Natural killer cell (primary cell): Measurements from ENCODE around the gene LSM12. TPM values are rescaled to one million over a fixed set of nuclear protein-coding genes. Genes with fewer than 3 reads are reported as not detected.

Experiments
- ATAC-seq, 3 donors: fragments of 150-1000 bp in 2 of 3; fragments of 200-7000 bp in 1 of 3; cut with Tn5 transposase; 1 replicate in 1 of 3; 2 replicates in 2 of 3; pipeline ENCODE4 v1.10.0; 2021; ENCODE audit warnings: mild to moderate bottlenecking in 2 of 3, moderate library complexity in 2 of 3
- DNase-seq, 2 donors: peaks; one replicate each; pipeline versions ENCODE4 v3.0.0 to v3.0.0-alpha.2; 2013 to 2021; ENCODE audit warnings: mixed read lengths in 1 of 2
- H3K27ac ChIP-seq: one replicate; pipeline ENCODE4 v1.5.1; 2013; ENCODE audit warnings: mild to moderate bottlenecking, low read length
- H3K27me3 ChIP-seq: one replicate; pipeline ENCODE4 v1.6.1; 2013; ENCODE audit warnings: low read length; ENCODE audit not compliant: control insufficient read depth, insufficient read depth
- H3K36me3 ChIP-seq: one replicate; pipeline ENCODE4 v1.6.1; 2013; ENCODE audit warnings: low read length; ENCODE audit not compliant: control insufficient read depth, insufficient read depth
- H3K4me1 ChIP-seq: one replicate; pipeline ENCODE4 v1.6.1; 2013; ENCODE audit warnings: low read length; ENCODE audit not compliant: control insufficient read depth, insufficient read depth
- H3K4me3 ChIP-seq: one replicate; pipeline ENCODE4 v1.5.1; 2013; ENCODE audit warnings: low read length
- H3K9me3 ChIP-seq: one replicate; pipeline ENCODE4 v1.6.1; 2013; ENCODE audit warnings: low read length; ENCODE audit not compliant: control insufficient read depth, insufficient read depth
- H3K27ac Mint-ChIP-seq, 2 donors: one replicate each; pipeline ENCODE4 v1.8.0; 2022; ENCODE audit warnings: mild to moderate bottlenecking in 2 of 2, mixed read lengths in 2 of 2, moderate library complexity in 1 of 2
- H3K27me3 Mint-ChIP-seq, 2 donors: one replicate each; pipeline ENCODE4 v1.8.0; 2022; ENCODE audit warnings: low read depth in 2 of 2, mixed read lengths in 2 of 2
- H3K36me3 Mint-ChIP-seq: one replicate; pipeline ENCODE4 v1.8.0; 2022; ENCODE audit warnings: mixed read lengths
- H3K4me1 Mint-ChIP-seq, 2 donors: one replicate each; pipeline ENCODE4 v1.8.0; 2022; ENCODE audit warnings: mixed read lengths in 2 of 2
- H3K4me3 Mint-ChIP-seq: one replicate; pipeline ENCODE4 v1.8.0; 2022; ENCODE audit warnings: mild to moderate bottlenecking, moderate library complexity, mixed read lengths
- H3K9me3 Mint-ChIP-seq, 2 donors: one replicate each; pipeline ENCODE4 v1.8.0; 2022; ENCODE audit warnings: mixed read lengths in 2 of 2
- CTCF ChIP-seq: fragments of 200-600 bp; IDR thresholded peaks from one replicate; pipeline ENCODE4 v1.8.0; 2022; ENCODE audit warnings: antibody characterized with exemption
- WGBS: methylation state at CpG from one replicate; pipeline ENCODE4 v1.1.7; 2013; ENCODE audit warnings: missing lambda C conversion rate; ENCODE audit not compliant: insufficient coverage; 5-methylcytosine and 5-hydroxymethylcytosine counted together
- intact Hi-C: fragments of 100-400 bp; cut with micrococcal nuclease; formaldehyde crosslinking; loops from one replicate; pipeline ENCODE4 v1.14.2; 2022
- total RNA-seq, 4 donors: library from RNA; stranded (reverse); fragments of 120-200 nt in 1 of 4; gene quantifications; one replicate each; pipeline versions ENCODE4 v1.2.3 to v1.2.4, GENCODE V29; 2013 to 2022

LSM12 gene
- total RNA-seq, 3 donors from 2014 or later (not counting 1 experiment from before 2014, with no cell fraction given) = 46.9 to 54.0 (median 51.8) TPM

- Mint-ChIP-seq H3K4me1 (peaks cover 0 to 8% of the 10 kb centered on the region in 2 donors), H3K9me3 (no peaks in the 10 kb centered on the region), H3K4me3 (no peak overlapping the region), H3K27ac (no peak overlapping the region), H3K36me3 (no peaks in the 10 kb centered on the region), H3K27me3 (no peaks in the 10 kb centered on the region)
- Histone ChIP-seq H3K27me3 (no peaks in the 10 kb centered on the region), H3K4me3 (no peak overlapping the region), H3K36me3 (peaks cover 52% of the 10 kb centered on the region), H3K9me3 (no peaks in the 10 kb centered on the region), H3K4me1 (peaks cover 6% of the 10 kb centered on the region), H3K27ac (no peak overlapping the region)
- no peak for TF ChIP-seq CTCF
- 92% methylated on average over 17 of the region's 21 CpGs for WGBS
- no peak for DNase-seq
- intact Hi-C loops = no loop called here
- no peak for ATAC-seq
Measured at GRCh38 chr17:44082256-44082927, 15.9 kb upstream of the LSM12 start.

GRCh38 chr17:44081681-44082080 lies 15.2 kb upstream of the LSM12 start:
- Mint-ChIP-seq H3K36me3 (no peaks in the 10 kb centered on the region), H3K4me1 (peaks cover 0 to 8% of the 10 kb centered on the region in 2 donors), H3K4me3 (no peak overlapping the region), H3K9me3 (no peaks in the 10 kb centered on the region), H3K27ac (no peak overlapping the region), H3K27me3 (no peaks in the 10 kb centered on the region)
- Histone ChIP-seq H3K36me3 (peaks cover 56% of the 10 kb centered on the region), H3K4me3 (no peak overlapping the region), H3K4me1 (peaks cover 6% of the 10 kb centered on the region), H3K9me3 (no peaks in the 10 kb centered on the region), H3K27me3 (no peaks in the 10 kb centered on the region), H3K27ac (no peak overlapping the region)
- 94% methylated on average over 3 of the region's 3 CpGs for WGBS
- no peak for ATAC-seq
- intact Hi-C loops = no loop called here
- TF ChIP-seq CTCF = no peak
- DNase-seq = no peak

DNA sequence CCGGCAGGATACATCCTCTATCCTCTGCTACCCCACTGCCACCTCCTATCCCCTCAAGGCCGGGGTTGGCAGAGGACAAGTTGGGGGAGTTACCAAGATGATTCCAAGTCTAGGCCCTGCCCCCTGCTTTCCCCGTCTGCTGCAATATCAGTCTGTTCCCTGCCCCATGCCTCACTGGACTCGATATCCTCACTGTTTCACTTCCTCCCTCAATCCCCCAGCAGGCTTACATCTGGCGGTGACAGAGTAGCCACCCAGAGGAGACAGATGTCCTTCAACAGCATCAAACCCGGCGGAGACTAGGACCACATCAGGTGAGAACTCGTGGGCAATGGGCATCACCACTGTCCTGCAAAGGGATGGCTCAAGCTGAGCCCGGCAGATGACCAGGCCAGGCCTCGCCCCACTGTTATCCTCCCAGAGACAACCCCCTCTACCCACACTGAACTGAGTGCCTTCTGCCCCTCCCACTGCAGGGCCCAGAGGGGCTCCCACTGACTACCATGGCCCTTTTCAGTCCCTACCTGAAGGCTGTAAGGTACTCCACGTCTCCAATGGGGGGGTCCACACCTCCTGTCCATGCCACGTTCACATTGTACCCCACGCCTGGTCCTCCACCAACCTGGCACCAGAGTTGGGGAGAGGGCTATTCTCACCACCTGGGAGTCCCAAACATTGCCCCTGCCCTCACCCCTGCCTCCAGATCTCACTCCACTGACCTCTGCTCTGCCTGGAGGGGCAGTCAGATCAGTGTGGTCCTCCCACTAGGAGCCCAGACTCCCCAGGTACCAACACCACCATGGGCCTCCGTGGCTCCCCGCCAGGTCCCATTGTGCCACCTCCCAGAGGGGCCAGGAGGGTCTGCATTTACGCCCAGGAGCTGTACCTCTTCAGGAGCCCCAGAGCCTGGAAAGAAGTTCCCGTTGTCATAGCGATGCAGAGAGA lies 13.7 kb upstream of the LSM12 start:
- DNase-seq (no peak), ATAC-seq (peak in 1 of 3 donors; percentile 9)
- H3K4me1 ChIP-seq = peaks cover 6% of the 10 kb centered on the region
- no peaks in the 10 kb centered on the region for H3K27me3 ChIP-seq
- intact Hi-C loops = no loop called here
- peak overlapping the region in 1 of 2 donors; percentile 50 for H3K27ac Mint-ChIP-seq
- 87% methylated on average over 18 of the region's 18 CpGs for WGBS
- H3K36me3 ChIP-seq = peaks cover 59% of the 10 kb centered on the region
- H3K9me3 Mint-ChIP-seq = no peaks in the 10 kb centered on the region
- H3K36me3 Mint-ChIP-seq = no peaks in the 10 kb centered on the region
- H3K4me1 Mint-ChIP-seq = peaks cover 0 to 8% of the 10 kb centered on the region in 2 donors
- no peak overlapping the region for H3K4me3 ChIP-seq
- H3K4me3 Mint-ChIP-seq = no peak overlapping the region
- no peaks in the 10 kb centered on the region for H3K9me3 ChIP-seq
- no peak overlapping the region for H3K27ac ChIP-seq
- H3K27me3 Mint-ChIP-seq = no peaks in the 10 kb centered on the region
- TF ChIP-seq CTCF = no peak
